ENCODE results near the gene DHRS7C. TPM values are rescaled to one million over a fixed set of nuclear protein-coding genes. Genes with fewer than 3 reads are reported as not detected.

The DHRS7C gene, protein sequence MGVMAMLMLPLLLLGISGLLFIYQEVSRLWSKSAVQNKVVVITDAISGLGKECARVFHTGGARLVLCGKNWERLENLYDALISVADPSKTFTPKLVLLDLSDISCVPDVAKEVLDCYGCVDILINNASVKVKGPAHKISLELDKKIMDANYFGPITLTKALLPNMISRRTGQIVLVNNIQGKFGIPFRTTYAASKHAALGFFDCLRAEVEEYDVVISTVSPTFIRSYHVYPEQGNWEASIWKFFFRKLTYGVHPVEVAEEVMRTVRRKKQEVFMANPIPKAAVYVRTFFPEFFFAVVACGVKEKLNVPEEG
- total RNA-seq: not detected

DNA sequence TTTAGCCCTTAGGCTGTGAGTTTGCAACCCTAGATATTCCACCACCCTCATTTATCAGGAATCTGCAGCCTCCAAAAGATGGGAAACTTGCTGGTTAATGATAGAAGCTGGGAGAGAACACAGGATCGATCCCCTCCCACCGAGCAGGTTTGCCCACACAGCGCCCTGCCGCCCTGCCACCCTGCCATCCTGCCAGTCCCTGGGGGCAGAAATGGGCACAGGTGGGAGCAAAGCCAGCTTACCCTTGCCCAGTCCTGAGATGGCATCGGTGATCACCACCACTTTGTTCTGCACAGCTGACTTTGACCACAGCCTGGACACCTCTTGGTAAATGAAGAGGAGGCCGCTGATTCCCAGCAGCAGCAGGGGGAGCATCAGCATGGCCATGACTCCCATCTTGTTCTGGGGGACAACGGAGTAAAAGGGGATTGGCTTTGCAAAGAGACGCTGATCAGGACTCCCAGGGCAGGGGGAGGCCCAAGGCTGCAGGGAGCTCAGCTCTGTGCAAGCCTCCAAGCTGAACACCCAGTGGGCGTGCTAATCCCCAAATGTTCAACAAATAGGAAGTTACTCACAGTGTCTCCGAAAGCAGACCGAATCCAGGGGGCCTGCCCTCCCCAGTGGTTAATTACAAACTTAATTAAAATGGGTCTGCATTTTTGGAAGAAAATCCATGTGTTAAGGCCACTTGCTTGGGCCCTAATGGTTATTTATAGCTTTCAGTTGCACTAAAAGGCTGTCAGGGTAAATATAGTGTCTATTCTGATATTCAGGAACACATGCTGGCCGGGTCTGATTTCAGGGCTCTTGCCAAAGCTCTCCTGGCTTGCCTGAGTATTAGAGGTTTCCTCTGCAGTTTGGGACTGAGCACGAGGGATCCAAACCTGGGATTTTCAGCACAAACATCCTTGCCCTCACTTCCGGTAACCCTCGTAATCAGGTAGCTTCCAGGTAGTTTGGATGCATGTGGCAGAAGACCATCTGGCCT lies at the start of gene DHRS7C:
DHRS7C (minus strand) TSS at position 704 of the 988 bp plus-strand sequence; CDS start at position 396, 308 bp downstream.
- Mint-ChIP-seq H3K9me3 (no peaks in the 10 kb centered on the region), H3K27me3 (no peaks in the 10 kb centered on the region), H3K4me3 (no peak within 1 kb of the TSS), H3K36me3 (ENCODE audit: low read depth) (no peaks in the 10 kb centered on the region), H3K4me1 (no peaks in the 10 kb centered on the region), H3K27ac (no peak within 1 kb of the TSS)
- ChIA-PET POLR2A (no interaction called here), CTCF (interaction anchor here (1.3 kb wide), 1 partner anchor 23 kb away, joined by 3 read pairs; no protein-coding TSS in a partner anchor)
- DNase-seq: no peak

DNA sequence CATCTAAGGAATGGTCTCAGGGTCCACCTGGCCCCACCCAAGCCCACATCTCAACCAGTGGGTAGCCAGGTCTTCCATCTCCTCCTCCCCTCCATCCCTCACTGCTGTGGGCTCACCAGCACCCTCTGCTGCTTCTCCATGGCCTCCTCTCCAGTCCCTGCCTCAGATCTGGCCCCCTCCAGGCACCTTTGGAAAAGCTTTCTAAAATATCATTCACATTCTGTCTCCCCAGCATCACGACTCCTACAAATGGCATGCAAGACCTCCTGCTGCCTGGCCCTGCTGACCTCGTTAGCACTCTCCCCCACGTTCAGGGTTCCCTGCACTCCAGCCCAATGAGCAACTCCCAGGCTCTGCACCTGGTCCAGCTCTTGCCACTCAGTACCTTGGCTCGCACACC lies 48.0 kb upstream of the DHRS7C start:
- Mint-ChIP-seq H3K36me3 (ENCODE audit: low read depth) (no peaks in the 10 kb centered on the region), H3K9me3 (no peaks in the 10 kb centered on the region), H3K27ac (no peak overlapping the region), H3K4me3 (no peak overlapping the region), H3K4me1 (no peaks in the 10 kb centered on the region), H3K27me3 (no peaks in the 10 kb centered on the region)
- POLR2A ChIA-PET: no interaction called here
- no peak for DNase-seq
- CTCF ChIA-PET: no interaction called here

DNA sequence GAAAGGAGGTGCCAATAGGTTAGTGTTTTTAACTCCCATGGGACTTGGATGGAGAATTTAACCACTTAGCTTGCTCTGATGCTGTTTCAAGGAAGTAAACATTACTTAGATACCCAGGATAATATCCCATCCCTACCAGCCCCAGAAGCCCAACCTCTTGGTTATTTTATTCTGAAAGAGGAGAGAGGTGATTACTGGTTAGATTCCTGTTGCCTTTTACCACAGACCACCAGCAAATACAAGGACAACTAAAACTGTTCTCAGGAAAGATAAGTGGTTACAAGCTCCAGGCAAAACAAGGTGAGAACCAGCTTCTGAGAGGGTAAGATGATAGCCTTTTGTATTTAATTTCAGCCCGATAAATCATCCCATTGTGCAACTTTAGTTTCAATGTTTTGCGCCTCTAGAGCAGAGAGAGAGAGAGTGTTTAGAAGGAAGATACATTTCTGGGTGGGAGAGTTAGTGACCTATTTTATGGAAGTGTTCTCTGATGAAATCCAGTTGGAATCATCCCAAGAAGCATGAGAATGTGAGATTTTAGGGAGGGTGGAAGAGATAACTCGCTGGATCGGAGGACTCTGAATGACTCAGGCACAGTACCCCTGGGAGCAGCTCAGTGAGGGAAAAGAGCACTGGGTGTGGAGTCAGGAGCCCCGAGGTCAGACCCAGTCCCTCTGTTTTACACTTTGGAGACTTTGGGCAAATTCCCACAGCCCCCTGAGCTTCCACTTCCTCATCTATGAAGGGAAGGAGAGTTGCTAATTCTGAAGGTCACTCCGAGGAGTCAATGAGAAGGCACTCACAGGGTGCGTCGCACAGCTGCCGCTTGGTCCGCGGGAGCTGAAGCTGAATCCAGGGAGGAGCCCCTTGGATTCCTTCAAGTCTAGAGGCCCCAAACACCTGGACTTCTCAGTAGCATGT lies 46.4 kb upstream of the DHRS7C start:
- no peaks in the 10 kb centered on the region for H3K36me3 Mint-ChIP-seq (ENCODE audit: low read depth)
- no peaks in the 10 kb centered on the region for H3K27me3 Mint-ChIP-seq
- DNase-seq: no peak
- no peak overlapping the region for H3K4me3 Mint-ChIP-seq
- no peaks in the 10 kb centered on the region for H3K4me1 Mint-ChIP-seq
- no peaks in the 10 kb centered on the region for H3K9me3 Mint-ChIP-seq
- POLR2A ChIA-PET: no interaction called here
- CTCF ChIA-PET: no interaction called here
- H3K27ac Mint-ChIP-seq: no peak overlapping the region

DNA sequence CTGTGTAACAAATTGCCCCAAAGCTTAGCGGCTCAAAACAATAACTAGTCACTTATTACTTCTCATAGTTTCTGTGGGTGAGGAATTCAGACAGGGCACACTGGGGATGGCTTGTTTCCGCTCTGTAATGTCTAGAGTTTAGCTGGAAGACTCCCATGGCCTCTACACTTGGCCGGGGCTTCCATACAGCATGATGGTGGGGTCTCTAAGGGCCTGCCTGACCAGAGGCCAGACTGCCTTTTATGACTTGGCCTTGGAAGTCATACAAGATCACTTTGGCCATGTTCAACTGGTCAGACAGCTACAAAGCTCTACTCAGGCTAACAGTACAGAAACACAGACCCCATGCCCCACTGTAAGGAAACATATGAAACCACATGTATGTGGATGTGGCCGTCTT lies 42.5 kb upstream of the DHRS7C start:
- H3K27ac Mint-ChIP-seq: no peak overlapping the region
- H3K27me3 Mint-ChIP-seq: no peaks in the 10 kb centered on the region
- DNase-seq: no peak
- CTCF ChIA-PET: no interaction called here
- POLR2A ChIA-PET: no interaction called here
- no peaks in the 10 kb centered on the region for H3K9me3 Mint-ChIP-seq
- H3K4me1 Mint-ChIP-seq: no peaks in the 10 kb centered on the region
- no peak overlapping the region for H3K4me3 Mint-ChIP-seq
- no peaks in the 10 kb centered on the region for H3K36me3 Mint-ChIP-seq (ENCODE audit: low read depth)

DNA sequence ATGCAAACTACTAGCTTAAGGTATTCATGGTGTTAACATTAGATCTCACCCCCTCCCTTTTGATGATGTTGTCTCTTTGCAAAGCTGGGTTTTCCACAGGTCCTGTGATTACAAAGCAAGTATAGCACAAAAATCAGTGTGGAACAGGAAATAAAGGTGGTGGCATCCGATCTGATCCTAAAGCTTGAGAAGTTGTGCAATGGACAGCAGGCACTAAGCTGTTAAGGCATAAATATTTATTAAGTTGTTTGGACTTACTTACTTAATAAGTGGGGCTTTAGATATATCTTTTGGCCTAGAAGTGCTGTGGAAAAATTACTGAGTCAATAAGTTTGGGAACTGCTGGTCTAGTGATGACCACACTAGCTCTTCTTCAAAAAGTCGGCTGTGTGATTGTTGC lies 39.3 kb upstream of the DHRS7C start:
- Mint-ChIP-seq H3K4me1 (no peaks in the 10 kb centered on the region), H3K4me3 (no peak overlapping the region), H3K9me3 (no peaks in the 10 kb centered on the region), H3K36me3 (ENCODE audit: low read depth) (no peaks in the 10 kb centered on the region), H3K27ac (no peak overlapping the region), H3K27me3 (no peaks in the 10 kb centered on the region)
- no peak for DNase-seq
- POLR2A ChIA-PET: no interaction called here
- CTCF ChIA-PET: no interaction called here

DNA sequence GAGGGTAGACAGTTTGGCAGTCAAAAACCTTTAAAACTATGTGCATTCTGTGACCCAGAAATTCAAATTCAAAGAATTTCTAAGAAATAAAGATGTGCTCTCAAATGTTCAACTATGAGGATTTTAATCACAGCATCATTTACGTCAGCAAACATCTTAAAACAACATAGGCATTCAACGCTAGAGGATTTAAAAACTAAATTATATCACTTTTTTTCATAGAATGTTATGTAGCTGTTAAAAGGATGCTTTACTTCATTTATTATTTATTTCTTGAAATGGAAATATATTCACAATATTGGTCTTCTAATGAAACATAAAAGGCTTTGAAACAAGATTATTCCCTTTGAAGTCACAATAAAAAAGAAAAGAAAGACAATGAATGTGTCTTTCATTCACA lies 38.0 kb upstream of the DHRS7C start:
- ChIA-PET POLR2A (no interaction called here), CTCF (no interaction called here)
- Mint-ChIP-seq H3K27ac (no peak overlapping the region), H3K4me1 (no peaks in the 10 kb centered on the region), H3K36me3 (ENCODE audit: low read depth) (no peaks in the 10 kb centered on the region), H3K27me3 (no peaks in the 10 kb centered on the region), H3K4me3 (no peak overlapping the region), H3K9me3 (no peaks in the 10 kb centered on the region)
- DNase-seq: no peak

DNA sequence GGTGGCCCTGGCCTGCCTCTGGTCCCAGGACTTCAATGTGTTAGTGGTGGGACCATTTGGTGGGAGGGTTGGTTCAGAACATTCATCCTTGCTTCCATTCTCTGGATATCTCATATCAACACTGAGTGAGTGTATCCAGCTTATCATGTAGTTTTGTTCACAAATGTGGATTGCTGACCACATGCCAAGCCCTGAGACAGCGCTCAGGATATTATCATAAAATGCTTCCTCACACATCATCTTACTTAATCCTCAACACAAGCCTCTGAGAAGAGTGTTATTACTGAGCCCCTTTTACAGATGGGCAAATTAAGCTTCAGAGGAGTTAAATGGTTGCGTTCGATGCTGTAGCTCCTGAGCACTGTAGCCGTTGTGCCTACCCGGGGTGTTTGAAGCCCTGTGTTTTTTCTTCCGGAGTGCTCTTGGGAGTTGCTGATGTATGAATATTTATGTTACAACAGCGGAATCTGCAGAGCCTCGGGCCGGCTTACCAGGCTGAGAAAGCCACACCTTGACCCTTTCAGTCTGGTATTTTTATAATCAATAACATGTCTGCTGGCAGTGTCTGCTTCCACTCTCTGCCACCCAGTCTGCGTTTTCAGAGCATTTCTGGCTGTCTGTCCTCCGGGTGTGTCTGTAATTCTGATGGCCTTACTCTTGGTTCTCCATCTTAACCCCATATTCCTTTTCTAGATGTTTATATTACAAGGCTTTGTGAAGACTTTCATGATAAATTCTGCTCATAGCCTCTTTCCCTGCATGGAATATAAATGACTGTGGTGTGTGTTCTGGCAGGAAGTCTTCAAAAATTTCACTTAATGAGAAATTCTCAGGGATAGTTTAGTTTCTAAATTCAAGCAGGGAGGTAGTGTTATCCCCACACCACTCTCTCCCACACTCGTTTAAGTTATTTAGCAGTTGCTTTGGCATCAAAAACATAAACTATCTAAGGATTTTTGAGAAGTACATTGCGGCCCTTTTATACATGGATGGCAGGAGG lies 37.2 kb upstream of the DHRS7C start:
- H3K27me3 Mint-ChIP-seq: no peaks in the 10 kb centered on the region
- CTCF ChIA-PET: no interaction called here
- H3K36me3 Mint-ChIP-seq (ENCODE audit: low read depth): no peaks in the 10 kb centered on the region
- no peaks in the 10 kb centered on the region for H3K9me3 Mint-ChIP-seq
- POLR2A ChIA-PET: no interaction called here
- no peak overlapping the region for H3K27ac Mint-ChIP-seq
- no peaks in the 10 kb centered on the region for H3K4me1 Mint-ChIP-seq
- H3K4me3 Mint-ChIP-seq: no peak overlapping the region
- DNase-seq: no peak

DNA sequence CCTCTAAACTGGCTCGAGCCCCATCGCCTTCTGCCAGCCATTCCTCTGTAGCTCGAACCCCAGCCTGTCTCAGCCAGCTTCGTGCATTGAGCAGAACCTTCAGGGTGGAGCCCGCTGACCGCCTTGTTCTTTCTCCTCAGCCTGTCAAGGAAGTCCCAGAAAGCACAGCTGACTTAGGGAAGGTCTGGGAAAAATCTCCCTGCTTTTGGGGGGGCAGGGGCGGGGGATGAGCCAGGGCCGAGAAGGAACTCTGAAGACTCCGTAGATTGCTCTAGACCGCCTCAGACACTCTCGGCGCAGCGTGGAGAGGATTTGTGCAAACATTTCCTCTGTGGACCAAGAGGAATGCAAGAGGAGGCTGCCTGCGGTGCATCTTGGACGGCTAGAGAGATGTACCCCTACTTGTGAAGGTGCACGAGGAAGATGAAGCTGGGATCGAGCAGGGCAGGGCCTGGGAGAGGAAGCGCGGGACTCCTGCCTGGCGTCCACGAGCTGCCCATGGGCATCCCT lies 34.3 kb upstream of the DHRS7C start, which contains the start of gene GLP2R:
GLP2R (plus strand) TSS at position 284 of the 510 bp plus-strand sequence; CDS start at position 424, 140 bp downstream.
- Mint-ChIP-seq H3K9me3 (peaks cover 3% of the 10 kb centered on the region), H3K27me3 (no peaks in the 10 kb centered on the region), H3K36me3 (ENCODE audit: low read depth) (no peaks in the 10 kb centered on the region), H3K4me1 (no peaks in the 10 kb centered on the region), H3K4me3 (no peak within 1 kb of the TSS), H3K27ac (no peak within 1 kb of the TSS)
- CTCF ChIA-PET: no interaction called here
- no peak for DNase-seq
- POLR2A ChIA-PET: no interaction called here

DNA sequence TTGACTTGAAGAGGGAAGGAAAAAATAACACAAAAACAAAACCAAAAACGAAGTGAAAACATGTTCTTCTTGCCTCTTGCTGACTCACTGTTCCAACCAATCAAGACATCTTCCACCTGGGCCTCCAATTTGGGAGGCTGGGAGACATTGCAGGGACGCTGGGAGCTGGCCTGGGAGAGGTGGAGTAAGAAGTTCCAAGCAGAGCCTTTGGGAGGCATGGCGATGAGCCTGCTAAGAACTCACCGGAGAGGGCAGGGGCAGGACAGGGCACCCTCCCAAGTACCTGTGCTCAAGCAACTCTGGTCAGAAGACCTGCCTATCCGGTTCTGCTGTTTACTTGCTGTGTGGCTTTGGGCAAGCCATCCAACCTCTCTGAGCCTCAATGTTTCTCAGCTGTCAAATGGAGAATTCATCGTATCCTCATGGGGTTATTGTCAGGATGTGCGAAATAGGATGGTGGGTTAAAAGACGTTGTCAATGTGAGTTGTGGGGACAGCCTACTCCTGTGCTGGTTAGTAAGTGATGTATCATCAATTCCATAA lies 33.5 kb upstream of the DHRS7C start:
- no peaks in the 10 kb centered on the region for H3K4me1 Mint-ChIP-seq
- no peak overlapping the region for H3K4me3 Mint-ChIP-seq
- DNase-seq: no peak
- no peaks in the 10 kb centered on the region for H3K36me3 Mint-ChIP-seq (ENCODE audit: low read depth)
- H3K9me3 Mint-ChIP-seq: peaks cover 3% of the 10 kb centered on the region
- CTCF ChIA-PET: no interaction called here
- H3K27me3 Mint-ChIP-seq: no peaks in the 10 kb centered on the region
- no peak overlapping the region for H3K27ac Mint-ChIP-seq
- POLR2A ChIA-PET: no interaction called here

DNA sequence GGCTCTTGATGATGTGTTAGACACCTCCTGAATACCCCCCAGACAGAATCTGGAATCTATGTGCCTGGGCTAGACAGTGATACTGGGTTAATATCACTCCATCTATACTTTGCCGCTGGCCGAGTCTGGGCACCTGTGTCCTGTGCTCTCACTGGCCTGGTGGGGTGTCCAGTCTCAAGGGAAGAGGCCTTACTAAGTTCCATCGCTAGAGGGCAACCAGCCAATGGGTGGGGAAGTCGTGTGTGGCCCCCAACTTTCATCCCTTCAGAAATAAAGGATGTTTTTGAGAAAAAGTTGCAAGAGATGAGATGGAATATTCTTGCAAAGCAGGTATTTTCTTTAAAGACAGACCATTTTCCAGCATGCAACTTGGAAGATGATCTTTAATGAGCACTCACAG lies 32.7 kb upstream of the DHRS7C start:
- Mint-ChIP-seq H3K36me3 (ENCODE audit: low read depth) (no peaks in the 10 kb centered on the region), H3K9me3 (peaks cover 3% of the 10 kb centered on the region), H3K4me1 (no peaks in the 10 kb centered on the region), H3K4me3 (no peak overlapping the region), H3K27ac (no peak overlapping the region), H3K27me3 (no peaks in the 10 kb centered on the region)
- ChIA-PET CTCF (no interaction called here), POLR2A (no interaction called here)
- DNase-seq: no peak

DNA sequence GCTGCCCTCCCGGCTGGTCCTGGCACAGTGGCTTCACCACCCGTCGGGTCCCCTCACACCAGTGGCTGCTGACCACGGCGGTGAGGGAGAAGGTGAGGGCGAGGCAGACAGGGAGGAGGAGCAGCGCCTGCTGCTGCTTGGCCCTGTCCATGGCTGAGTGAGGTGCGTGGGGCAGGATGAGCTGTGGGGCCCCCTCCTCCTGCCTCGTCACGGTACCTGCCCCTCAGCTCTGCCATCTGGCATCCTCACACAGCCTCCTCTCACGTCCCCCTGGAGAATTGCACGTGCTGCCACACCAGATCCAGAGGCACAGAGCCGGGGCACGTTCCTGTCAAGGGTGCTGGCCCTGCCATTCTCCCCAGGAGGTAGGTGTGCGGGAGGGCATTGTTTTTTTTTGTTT lies 30.5 kb upstream of the DHRS7C start, which contains the start of gene GSG1L2:
GSG1L2 (minus strand) TSS at position 159 of the 400 bp plus-strand sequence; CDS start at position 151, 8 bp downstream.
- CTCF ChIA-PET: no interaction called here
- POLR2A ChIA-PET: no interaction called here
- H3K9me3 Mint-ChIP-seq: peaks cover 3% of the 10 kb centered on the region
- no peaks in the 10 kb centered on the region for H3K27me3 Mint-ChIP-seq
- H3K27ac Mint-ChIP-seq: no peak within 1 kb of the TSS
- DNase-seq: no peak
- H3K36me3 Mint-ChIP-seq (ENCODE audit: low read depth): no peaks in the 10 kb centered on the region
- no peaks in the 10 kb centered on the region for H3K4me1 Mint-ChIP-seq
- no peak within 1 kb of the TSS for H3K4me3 Mint-ChIP-seq

DNA sequence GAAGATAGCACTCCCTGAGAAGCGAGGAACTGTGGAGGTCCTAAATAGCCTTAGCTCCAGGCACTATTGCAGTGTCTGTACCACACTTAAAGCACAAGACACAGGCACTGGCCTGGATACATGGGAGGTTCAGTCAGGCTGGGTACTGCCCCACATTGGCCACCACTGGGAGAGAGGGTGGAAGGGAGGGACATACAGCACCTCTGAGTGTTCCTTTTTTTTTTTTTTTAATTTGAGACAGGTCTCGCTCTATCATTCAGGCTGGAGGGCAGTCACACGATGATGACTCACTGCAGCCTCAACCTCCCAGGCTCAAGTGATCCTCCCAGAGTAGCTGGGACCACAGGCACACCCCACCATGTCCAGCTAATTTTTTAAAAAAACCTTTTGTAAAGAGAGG lies 29.1 kb upstream of the DHRS7C start:
- Mint-ChIP-seq H3K9me3 (peaks cover 8% of the 10 kb centered on the region), H3K27me3 (no peaks in the 10 kb centered on the region)
- POLR2A ChIA-PET: no interaction called here

More for the DNA sequence above, 29.1 kb upstream of the DHRS7C start:
- Mint-ChIP-seq H3K27ac (no peak overlapping the region), H3K4me3 (no peak overlapping the region), H3K36me3 (ENCODE audit: low read depth) (no peaks in the 10 kb centered on the region), H3K4me1 (no peaks in the 10 kb centered on the region)
- CTCF ChIA-PET: no interaction called here
- DNase-seq: no peak
